Raji (cell line): ENCODE results near the gene GIPR.

Experiments used
- POLR2A ChIP-seq: IDR thresholded peaks from 2 replicates; pipeline ENCODE4 v1.6.1; 2011; ENCODE audit warnings: low read depth, low read length, control low read depth; ENCODE audit not compliant: insufficient read depth

The GIPR gene

DNA sequence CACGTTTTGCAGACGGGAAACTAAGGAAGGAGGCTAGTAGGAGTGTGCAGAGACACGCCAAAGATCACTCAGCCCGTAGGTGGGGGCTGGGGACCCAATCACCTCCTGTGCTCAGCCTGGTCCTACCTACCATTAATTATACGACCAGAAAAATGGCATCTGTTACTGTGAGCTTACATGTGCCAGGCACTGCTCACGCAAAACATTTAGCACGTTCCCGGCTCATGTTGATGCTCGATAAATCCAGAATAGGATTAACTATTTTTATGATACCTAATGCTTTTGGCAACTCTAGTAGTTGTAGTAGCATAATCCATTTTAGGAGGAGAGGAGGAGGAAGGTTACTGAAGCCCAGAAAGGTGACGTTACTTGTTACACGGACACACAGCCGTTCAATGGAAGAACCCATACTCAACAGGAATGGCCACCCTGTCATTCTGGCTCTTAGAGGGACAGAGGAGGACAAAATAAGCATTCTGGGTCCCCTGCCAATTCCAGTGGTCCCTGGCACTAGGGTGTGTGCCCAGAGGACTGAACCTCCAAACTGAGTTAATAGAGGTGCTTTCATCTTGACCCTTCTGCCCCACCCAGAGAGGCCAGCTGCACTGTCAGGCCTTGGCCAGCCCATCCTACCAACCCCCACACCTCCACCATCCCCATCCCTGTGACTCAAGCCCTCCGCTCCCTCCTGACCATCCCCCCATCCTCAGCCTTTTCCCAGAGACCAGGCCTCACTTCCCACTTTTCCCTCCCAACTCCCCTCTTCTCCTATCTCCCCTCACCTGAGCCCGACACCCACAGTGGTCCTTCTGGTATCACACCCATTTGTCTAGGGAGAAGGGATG lies 23.9 kb upstream of the GIPR start:
- no peak for TF ChIP-seq POLR2A

DNA sequence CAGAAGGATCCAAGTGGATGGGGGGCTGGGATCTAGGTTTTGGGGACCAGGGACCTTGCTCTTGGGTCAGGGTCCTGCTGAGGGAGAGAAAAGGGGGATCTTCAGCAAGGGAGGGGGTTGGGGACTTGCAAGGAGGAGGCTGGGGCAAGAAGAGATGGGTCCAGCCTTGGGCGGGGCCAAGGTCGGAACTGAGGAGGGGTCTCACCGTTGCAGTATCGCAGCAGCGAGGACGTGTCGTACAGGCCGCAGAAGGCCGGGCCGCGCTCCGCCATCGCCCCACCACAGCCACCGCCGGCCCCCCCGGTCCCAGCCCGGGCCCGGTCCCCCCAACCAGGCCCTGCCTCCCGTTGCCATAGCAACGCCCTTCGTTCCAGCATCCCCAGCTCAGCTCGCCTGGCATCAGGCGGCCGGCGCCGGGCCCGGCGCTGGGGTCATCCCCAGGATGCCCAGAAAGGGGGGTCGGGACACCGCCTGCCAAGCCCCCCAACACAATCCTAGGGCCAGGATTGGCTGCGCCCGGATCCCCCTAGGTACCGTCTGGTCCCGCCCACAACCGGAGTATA lies 22.9 kb upstream of the GIPR start:
- TF ChIP-seq POLR2A, result no peak

DNA sequence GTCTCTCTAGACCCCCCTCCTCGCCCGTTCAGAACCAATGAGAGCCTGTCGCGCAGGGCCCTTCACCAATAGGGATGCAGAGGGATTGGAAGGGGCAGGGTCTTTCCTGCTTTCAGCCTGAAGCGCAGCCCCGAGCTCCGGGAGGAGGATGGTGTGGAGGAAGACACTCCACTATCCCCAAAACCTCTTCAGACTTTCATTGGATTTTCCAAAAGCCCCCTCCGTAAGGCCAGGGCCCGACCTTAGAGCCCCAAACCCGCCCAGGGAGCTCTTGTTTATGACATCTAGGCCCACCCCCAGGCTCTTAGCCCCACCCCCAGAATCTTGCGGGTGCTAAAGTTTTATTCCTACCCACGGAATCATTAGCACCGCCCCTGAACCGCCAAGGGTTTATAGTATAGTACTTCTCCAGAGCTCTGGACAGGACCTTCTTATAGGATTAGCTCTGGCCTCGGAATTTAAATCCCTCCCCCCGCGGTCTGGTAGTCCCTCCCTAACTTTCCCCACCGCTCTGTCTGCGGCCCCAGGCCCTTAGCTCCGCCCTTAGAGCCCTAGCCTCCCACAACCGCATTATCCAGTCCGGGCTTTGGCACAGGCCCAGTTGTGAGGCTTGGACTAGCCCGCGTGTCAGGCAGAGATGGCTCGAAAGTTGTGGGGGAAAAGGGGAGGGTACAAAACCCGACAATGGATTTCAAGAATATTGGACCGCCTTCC lies 22.2 kb upstream of the GIPR start:
- peak; percentile 31 for TF ChIP-seq POLR2A

DNA sequence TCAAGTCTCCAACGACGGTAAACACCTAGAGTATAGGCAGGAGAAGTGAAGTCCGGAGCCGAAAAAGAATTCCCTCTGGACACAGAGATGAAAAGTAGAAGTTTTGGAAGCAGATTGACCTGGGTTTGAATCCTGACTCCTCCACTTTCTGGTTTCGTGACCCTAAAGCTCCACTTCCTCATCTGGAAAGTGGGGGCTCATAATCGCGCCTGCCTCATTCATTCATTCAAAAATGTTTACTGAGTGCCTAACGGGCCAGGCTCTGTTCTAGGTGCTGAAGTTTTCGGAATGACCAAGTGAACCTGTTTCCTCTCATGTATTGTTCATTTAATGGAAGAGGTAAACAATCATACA lies 21.7 kb upstream of the GIPR start:
- TF ChIP-seq POLR2A, result 0 out of 2 replicates have a peak, but pooled peaks have one; percentile 7

DNA sequence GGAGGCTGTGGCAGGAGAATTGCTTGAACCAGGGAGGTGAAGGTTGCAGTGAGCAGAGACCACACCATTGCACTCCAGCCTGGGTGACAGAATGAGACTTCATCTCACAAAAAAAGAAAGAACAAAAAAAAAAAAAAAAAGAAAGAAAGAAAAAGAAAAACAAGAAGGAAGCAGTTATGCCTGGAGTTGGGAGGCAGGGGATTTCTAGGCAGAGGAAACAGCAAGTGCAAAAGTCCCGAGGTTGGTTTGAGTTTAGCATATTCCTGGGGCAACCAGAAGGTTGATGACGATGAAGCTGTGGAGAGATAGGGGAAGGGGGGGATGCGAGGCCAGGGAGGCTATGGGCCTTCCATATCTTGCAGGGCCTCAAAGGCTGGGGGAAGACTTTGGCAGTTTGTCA lies 17.3 kb upstream of the GIPR start:
- TF ChIP-seq POLR2A, result no peak

DNA sequence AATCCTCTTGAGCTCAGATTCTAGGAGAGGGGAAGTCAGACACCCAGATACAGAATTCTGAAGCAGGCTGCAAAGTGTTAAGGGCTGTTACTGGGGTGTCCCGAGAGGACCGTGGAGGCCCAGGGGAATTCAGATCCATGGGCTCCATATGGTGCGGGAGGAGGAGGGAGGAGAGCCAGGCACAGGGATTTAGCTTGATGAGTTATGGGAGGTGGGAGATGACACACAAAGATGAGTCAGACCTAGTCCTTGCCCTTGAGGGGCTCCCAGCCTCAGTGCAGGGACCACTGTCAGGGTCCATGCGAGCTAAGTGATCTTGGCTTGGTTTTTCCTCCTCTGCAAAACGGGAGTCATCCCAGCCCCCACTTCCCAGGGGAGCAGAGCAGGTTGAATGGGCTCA lies 14.4 kb upstream of the GIPR start:
- no peak for TF ChIP-seq POLR2A

DNA sequence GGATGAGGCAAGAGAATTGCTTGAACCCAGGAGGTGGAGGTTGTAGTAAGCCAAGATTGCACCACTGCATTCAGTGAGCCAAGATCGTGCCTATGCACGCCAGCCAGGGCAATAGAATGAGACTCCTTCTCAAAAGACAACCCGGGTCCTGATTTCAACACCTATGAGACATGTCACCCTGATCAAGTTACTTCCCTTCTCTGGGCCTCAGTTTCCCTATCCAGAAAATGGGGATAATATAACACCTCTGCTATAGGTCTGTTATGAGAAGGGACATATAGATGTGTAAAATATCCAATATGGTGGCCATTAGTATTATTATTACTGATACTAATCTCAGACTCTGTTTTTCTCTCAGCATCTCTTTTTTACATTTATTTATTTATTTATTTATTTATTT lies 12.9 kb upstream of the GIPR start:
- no peak for TF ChIP-seq POLR2A

DNA sequence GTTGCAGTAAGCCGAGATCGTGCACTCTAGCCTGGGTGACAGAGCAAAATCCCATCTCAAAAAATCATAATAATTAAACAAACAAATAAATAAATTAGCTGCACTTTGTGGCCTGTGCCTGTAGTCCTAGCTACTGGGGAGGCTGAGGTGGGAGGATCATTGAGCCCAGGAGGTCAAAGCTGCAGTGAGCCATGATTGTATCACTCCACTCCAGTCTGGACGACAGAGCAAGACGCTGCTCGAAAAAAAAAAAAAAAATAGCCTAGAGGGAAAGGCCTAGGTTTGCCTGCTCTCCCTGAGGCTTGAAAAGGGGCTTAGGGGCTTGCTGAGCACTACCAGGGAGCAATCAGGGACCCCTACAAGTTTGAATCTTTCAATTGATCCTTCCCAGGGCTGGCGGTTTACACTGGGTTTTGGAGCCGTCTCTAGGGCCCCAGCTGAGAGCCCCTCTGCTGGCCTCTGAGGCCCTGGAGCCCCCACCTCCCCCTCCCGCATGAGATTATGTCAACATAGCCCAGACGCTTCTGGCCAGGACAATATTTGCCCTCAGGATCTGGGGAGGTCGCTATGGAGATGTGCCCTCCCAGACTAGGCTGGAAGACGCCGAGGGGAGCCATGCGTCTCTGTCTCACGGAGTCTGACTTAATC lies 10.4 kb upstream of the GIPR start:
- no peak for TF ChIP-seq POLR2A

DNA sequence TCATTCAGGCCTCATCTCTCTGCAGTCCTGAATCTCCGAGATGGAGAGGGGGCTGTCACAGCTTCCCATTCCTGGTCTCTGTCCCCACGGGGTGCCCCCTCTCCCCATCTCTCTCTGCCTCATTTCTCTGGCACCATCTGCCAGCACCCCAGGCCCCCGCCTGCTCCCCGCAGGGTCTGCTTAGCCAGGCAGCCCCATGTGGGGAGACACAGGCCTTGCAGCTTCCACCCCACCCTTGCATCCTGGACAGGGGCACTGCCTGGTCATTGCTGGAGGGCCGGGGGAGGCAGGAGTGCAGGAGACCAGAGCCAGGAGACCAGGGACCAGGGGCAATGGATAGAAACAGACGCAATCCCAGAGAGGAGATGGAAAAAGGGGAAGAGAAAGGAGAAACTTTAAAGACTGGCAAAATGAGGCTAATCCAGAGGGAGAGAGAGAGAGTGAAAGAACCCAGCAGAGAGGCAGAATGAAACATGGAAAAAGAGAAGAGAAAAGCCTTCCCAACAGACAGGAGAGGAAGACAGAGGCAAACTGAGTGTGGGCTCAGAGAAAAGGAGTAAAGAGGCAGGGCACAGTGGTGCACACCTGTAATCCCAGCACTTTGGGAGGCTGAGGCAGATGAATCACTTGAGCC lies 8.8 kb upstream of the GIPR start:
- no peak for TF ChIP-seq POLR2A

DNA sequence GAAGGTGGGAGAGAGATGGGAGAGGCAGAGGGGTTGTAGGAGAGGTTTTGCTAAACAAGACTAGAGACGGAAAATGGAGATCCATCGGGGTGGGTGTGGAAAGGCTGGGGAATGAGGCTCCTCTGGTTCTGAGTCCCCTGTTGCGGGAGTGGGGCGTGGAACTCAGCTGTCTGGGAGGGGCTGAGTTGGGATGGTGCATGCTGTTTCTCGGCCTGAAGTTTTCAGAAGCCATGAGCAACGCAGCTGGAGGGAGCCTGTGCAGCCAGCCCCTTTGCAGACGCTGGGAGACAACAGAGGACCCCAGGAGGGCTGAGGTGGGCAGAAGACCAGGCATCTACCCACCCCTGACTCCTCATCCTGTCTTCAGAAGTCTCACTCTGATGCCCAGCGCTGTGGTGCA lies 7.4 kb upstream of the GIPR start:
- TF ChIP-seq POLR2A, result no peak

DNA sequence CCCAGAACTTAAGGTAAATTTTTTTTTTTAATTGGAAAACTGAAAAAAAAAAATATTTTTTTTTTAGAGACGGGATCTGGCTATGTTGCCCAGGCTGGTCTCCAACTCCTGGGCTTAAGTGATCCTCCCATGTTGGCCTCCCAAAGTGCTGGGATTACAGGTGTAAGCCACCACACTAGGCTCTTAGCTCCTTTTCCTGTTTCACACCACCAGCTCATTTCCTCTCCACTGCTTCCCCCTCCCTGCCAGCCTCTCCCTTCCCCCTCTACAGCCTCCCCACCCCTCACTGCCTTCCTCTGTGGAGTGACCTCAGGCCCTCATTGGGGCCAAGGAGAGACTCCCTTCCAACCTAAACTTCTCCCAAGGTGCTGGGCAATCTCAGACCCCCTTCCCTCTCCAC lies 4.2 kb upstream of the GIPR start:
- TF ChIP-seq POLR2A, result no peak

DNA sequence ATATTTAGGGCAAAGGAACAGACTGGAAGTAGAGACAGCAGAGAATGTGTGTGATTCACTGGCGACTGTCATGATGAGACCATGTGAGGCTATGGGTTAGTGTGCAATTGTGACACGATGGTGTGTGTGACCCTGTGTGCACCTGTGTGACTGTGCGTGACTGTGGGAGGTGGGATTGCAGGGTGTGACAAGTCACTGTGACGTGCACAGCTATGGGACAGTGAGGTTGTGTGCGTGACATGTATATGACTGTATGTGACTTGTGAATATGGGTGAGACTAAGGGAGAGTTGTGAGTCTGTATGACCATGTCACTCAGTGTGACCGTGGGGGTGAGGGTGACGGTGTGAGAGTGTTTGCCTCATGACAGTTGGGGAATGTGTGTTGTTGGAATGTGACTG lies 3.4 kb upstream of the GIPR start:
- no peak for TF ChIP-seq POLR2A

DNA sequence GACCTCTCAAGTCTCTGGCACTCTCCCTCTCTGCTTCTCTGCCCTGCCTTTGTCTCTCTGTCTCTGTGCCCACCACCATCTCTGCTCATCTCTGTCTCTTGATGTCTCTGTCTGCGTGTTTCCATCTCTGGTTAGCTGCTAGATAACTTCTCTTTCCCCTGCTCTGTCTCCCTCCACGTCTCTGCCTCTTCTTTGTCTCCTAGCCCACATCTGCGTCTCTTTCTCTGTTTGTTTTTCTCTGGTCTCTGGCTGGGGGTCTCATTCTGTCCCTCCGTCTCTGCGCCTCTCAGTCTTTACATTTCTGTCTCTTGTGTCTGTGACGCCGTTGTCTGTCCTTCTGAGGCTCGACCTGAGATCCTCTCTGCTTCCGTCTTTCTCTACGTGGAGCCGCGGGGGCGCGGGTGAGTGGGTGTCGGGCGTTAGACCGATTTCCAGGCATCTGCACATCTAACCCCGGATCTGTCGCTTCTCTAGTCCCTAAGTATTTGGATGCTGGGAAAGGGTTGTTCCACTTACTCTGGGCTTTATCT lies 386 bp downstream of the GIPR start:
- no peak for TF ChIP-seq POLR2A

DNA sequence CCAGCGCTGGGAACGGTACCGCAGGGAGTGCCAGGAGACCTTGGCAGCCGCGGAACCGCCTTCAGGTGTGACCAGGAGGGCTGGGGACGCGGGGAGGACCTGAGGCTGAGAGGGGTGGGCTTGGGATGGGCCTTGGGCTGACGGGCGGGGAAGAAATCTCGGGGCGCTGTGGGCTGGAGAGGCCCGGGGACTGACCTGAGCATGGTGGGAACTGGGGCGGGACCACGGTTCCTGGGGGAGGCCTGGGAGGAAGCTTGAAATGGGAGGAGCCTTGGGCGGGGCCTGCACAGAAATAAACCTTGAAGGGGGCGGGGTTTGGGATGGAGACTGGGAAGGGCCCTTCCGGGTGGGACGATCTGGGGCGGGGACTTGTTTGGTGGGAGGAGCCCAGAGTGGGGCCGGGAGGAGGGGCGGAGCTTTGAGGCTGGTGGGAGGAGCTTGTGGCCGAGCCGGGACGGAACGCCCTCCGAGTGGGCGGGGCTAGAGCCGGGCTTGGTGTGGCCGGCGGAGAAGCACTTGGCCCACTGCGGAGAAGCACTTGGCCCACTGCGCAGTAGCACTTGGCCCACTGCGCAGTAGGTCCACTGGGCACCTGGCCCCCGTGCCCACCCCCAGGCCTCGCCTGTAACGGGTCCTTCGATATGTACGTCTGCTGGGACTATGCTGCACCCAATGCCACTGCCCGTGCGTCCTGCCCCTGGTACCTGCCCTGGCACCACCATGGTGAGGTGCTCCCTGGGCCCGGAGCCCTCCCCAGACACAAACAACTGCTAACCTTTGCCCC lies 2.8 kb downstream of the GIPR start:
- no peak for TF ChIP-seq POLR2A

DNA sequence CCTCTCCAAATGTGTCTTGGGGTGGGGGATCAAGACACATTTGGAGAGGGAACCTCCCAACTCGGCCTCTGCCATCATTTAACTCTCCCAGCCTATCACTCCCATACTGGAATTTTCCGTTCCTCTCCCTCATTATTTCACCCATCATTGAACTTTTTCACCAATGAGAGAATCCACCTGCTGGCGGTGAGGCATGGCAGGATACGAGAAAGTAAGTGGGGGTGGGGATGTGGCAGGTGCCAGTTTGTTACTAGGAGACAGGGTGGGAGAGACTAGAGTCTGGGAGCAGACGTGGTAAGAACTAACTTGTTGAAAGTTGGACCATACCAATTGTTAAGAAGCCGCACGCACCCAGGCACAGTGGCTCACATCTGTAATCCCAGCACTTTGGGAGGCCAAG lies 6.9 kb downstream of the GIPR start:
- no peak for TF ChIP-seq POLR2A

DNA sequence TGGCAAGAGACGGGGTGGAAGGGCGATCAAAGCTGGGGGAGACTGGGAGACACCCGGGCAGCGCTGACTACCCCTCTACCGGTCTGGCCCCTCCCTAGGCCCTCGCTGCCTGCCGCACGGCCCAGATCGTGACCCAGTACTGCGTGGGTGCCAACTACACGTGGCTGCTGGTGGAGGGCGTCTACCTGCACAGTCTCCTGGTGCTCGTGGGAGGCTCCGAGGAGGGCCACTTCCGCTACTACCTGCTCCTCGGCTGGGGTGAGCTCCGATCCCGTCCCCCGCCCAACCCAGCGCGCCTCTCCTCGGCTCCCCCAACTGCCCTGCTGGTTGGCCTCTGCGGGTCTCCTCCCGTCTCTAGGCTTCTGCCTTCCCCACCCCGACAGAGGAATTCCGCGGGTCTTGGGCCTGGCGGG lies 8.8 kb downstream of the GIPR start:
- no peak for TF ChIP-seq POLR2A
